Measurements from ENCODE around the gene CNFN.

CNFN gene

DNA sequence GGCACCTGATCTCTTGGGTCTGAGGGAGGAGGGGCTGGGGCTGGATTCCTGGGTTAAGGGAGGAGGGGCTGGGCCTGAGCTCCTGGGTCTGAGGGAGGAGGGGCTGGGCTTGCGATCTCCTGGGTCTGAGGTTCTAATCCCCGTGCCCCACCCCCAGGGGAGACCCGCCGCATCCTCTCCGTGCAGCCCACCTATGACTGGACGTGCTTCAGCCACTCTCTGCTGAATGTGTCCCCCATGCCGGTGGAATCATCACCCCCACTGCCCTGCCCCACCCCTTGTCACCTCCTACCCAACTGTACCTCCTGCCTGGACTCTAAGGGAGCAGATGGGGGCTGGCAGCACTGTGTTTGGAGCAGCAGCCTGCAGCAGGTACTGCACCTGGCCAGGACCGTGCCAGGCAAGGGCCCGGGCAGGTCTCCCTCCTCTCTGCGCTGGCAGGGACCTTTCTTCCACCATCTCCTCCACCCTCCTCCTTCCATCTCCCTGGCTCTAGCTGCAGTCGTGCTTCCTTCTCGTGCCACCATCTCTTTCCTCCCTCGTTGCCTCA, 27.1 kb downstream of the CNFN start:
- DNase-seq (ENCODE audit: low read depth): no peak
- TF ChIP-seq, protein P1, sequence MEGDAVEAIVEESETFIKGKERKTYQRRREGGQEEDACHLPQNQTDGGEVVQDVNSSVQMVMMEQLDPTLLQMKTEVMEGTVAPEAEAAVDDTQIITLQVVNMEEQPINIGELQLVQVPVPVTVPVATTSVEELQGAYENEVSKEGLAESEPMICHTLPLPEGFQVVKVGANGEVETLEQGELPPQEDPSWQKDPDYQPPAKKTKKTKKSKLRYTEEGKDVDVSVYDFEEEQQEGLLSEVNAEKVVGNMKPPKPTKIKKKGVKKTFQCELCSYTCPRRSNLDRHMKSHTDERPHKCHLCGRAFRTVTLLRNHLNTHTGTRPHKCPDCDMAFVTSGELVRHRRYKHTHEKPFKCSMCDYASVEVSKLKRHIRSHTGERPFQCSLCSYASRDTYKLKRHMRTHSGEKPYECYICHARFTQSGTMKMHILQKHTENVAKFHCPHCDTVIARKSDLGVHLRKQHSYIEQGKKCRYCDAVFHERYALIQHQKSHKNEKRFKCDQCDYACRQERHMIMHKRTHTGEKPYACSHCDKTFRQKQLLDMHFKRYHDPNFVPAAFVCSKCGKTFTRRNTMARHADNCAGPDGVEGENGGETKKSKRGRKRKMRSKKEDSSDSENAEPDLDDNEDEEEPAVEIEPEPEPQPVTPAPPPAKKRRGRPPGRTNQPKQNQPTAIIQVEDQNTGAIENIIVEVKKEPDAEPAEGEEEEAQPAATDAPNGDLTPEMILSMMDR (IDR thresholded peaks at IDR 0.05; ENCODE audit: insufficient read depth, low read depth, low read length, missing control alignments): no peak
- H3K4me3 ChIP-seq (ENCODE audit: low read depth, low read length): no peak overlapping the region

DNA sequence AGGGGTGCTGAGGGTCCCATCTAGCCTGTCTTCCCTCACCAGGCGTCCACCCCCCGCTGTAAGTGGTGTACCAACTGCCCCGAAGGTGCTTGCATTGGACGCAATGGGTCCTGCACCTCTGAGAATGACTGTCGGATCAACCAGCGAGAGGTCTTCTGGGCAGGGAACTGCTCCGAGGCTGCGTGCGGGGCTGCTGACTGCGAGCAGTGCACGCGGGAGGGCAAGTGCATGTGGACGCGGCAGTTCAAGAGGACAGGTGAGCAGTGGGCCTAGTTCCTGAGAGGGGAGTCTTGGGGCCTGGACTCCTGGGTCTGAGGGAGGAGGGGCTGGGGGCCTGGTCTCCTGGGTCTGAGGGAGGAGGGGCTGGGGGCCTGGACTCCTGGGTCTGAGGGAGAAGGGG, 27.8 kb downstream of the CNFN start:
- no peak for DNase-seq (ENCODE audit: low read depth)
- TF ChIP-seq, protein P1 (IDR thresholded peaks at IDR 0.05; ENCODE audit: insufficient read depth, low read depth, low read length, missing control alignments): no peak
- no peak overlapping the region for H3K4me3 ChIP-seq (ENCODE audit: low read depth, low read length)

DNA sequence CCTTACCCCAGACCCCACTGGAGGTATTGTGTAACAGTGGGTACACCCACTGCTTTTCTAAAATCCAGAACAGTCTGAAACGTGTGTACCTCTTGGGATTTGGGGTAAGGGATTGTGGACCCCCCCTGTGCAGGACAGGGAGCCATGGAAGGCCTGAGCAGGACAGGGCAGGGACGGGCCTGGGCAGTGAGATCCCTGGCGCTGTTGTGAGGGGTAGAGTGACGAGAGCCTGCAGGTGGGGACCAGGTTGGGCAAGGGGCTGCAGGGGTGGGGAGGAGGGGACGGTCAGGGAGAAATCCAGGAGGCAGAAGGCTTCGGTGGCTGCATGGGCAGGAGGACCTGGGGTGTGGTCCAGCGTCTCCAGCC, 28.6 kb downstream of the CNFN start:
- no peak for DNase-seq (ENCODE audit: low read depth)
- no peak overlapping the region for H3K4me3 ChIP-seq (ENCODE audit: low read depth, low read length)
- TF ChIP-seq, protein P1 (IDR thresholded peaks at IDR 0.05; ENCODE audit: insufficient read depth, low read depth, low read length, missing control alignments): no peak

DNA sequence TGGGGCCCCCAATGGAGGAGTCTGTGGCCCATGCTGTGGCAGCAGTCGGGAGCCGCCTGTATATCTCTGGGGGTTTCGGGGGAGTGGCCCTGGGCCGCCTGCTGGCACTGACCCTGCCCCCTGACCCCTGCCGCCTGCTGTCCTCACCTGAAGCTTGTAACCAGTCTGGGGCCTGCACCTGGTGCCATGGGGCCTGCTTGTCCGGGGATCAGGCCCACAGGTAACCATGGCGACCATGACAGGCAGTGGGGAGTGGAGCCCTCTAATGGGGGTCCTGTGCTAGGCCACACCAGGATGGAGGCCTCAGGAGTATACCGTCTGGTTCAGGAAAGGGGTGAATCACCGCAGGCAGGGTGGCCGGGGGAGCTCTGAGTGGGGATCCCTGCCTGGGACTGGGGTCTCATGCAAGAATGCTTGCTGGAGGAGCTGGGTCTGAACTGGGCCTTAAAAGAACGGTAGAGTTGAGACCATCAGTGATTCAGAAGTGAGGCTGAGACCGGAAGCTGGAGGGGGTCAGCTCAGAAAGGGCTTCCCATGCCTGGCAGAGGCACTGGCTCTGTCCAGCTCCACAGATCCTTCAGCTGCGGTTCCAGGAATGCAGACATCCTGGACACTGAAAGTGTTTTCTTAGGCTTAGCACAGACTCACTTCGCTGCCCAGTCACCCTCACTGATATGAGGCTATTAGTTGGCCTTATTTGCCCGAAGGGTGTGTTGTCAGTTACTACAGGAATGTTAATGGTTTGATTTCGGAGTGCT, 29.1 kb downstream of the CNFN start:
- H3K4me3 ChIP-seq (ENCODE audit: low read depth, low read length): no peak overlapping the region
- TF ChIP-seq, protein P1 (IDR thresholded peaks at IDR 0.05; ENCODE audit: insufficient read depth, low read depth, low read length, missing control alignments): no peak
- no peak for DNase-seq (ENCODE audit: low read depth)

DNA sequence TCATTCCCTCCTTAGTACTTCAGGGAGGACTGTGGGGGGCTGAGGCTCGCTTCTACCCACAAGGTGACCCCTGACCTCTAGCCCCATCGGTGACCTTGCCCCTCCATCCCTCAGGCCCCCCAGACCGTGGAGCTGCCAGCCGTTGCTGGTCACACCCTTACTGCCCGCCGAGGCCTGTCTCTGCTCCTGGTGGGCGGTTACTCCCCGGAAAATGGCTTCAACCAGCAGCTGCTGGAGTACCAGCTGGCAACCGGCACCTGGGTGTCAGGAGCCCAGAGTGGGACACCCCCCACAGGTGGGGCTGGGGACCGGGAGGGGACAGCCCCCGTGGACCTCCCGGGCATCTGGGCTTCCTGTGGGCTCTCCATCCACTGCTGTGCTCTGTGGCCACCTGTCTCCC, 32.8 kb downstream of the CNFN start:
- no peak overlapping the region for H3K4me3 ChIP-seq (ENCODE audit: low read depth, low read length)
- TF ChIP-seq, protein P1 (IDR thresholded peaks at IDR 0.05; ENCODE audit: insufficient read depth, low read depth, low read length, missing control alignments): no peak
- DNase-seq (ENCODE audit: low read depth): no peak

DNA sequence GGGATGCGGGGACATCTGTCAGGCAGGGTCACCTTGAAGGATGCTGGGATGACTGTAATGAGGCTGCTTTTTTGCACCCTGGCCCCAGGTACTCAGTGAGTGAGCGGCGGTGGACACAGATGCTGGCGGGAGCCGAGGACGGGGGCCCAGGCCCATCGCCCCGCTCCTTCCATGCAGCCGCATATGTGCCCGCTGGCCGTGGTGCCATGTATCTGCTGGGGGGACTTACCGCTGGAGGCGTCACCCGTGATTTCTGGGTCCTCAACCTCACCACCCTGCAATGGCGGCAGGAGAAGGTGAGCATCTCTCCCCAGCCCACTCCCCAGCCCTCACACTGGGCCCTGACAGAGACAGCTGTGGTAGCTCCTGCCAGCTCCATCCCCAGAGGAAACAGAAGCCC, 33.4 kb downstream of the CNFN start:
- TF ChIP-seq, protein P1 (IDR thresholded peaks at IDR 0.05; ENCODE audit: insufficient read depth, low read depth, low read length, missing control alignments): no peak
- no peak for DNase-seq (ENCODE audit: low read depth)
- no peak overlapping the region for H3K4me3 ChIP-seq (ENCODE audit: low read depth, low read length)

DNA sequence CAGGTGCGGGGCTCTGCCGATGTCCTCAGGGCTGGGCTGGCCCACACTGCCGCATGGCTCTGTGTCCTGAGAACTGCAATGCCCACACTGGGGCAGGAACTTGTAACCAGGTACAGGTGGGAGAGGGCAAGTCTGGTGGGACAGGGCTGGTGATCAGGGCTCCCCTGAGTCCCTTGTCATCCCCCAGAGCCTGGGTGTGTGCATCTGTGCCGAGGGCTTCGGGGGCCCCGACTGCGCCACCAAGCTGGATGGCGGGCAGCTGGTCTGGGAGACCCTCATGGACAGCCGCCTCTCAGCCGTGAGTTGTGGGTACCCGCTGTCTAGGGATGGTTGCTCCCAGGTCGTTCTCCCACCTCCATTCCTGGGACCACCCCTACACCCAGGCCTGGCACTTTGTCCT, 34.2 kb downstream of the CNFN start:
- TF ChIP-seq, protein P1 (IDR thresholded peaks at IDR 0.05; ENCODE audit: insufficient read depth, low read depth, low read length, missing control alignments): no peak
- no peak overlapping the region for H3K4me3 ChIP-seq (ENCODE audit: low read depth, low read length)
- no peak for DNase-seq (ENCODE audit: low read depth)

Measured in GM12865 (cell line).